GM12878 (cell line): Measurements from ENCODE around the gene ACD. TPM values are rescaled to one million over a fixed set of nuclear protein-coding genes. Genes with fewer than 3 reads are reported as not detected.

Experiments used
- ATAC-seq: fragments of 200-7000 bp; cut with Tn5 transposase; 3 replicates; pipeline ENCODE4 v1.9.1; 2020; ENCODE audit warnings: mild to moderate bottlenecking, moderate library complexity
- BruUV-seq: library from RNA; stranded (reverse); fragments of 400-500 nt; replicated peaks from 2 replicates; lab custom pipeline; 2021; lab: Mats Ljungman, UMichigan
- CTCF ChIA-PET: fragments of 300-600 bp; sonication (Branson Sonifier 250); formaldehyde crosslinking; extraction: SDS; loops from one replicate; lab custom pipeline; 2021; ENCODE audit warnings: inconsistent platforms; lab: Yijun Ruan, JAX
- POLR2A ChIA-PET: fragments of 350-600 bp; formaldehyde crosslinking; extraction: SDS; loops from one replicate; lab custom pipeline; 2021; ENCODE audit warnings: inconsistent platforms; lab: Charles Lee
- RAD21 ChIA-PET: fragments of 300-600 bp; sonication (Branson Sonifier 250); formaldehyde crosslinking; loops from one replicate; lab custom pipeline; 2023; ENCODE audit warnings: antibody characterized with exemption; ENCODE audit not compliant: unreplicated experiment; lab: Charles Lee
- SMC1A ChIA-PET: fragments of 300-600 bp; sonication (Branson Sonifier 250); formaldehyde crosslinking; loops from one replicate; lab custom pipeline; 2023; ENCODE audit not compliant: unreplicated experiment, uncharacterized antibody; lab: Charles Lee
- DNase-seq: peaks from one replicate; pipeline ENCODE4 v3.0.0-alpha.2; 2011; ENCODE audit warnings: low read depth, low spot score
- FAIRE-seq: peaks from 3 replicates; lab custom pipeline; 2011; peaks lifted over from hg19 to GRCh38; lab: Jason Lieb, UNC
- H2AFZ ChIP-seq: 2 replicates; pipeline ENCODE4 v1.6.0; 2011; ENCODE audit warnings: low read depth, low read length, control low read depth; ENCODE audit not compliant: control insufficient read depth
- H3K27ac ChIP-seq: 2 replicates; pipeline ENCODE4 v1.5.1; 2011; ENCODE audit warnings: control low read depth; ENCODE audit not compliant: control insufficient read depth, insufficient read depth
- H3K27me3 ChIP-seq, 2 experiments: replicated peaks in 1 of 2; 2 replicates each; pipeline versions ENCODE4 v1.6.0 to v1.6.1; 2011; ENCODE audit warnings: low read length in 1 of 2; ENCODE audit not compliant: control insufficient read depth in 2 of 2, insufficient read depth in 2 of 2
- H3K36me3 ChIP-seq, 2 experiments: 2 replicates each; pipeline ENCODE4 v1.5.1; 2011; ENCODE audit warnings: low read length in 1 of 2; ENCODE audit not compliant: control insufficient read depth in 2 of 2, insufficient read depth in 2 of 2
- H3K4me1 ChIP-seq: 2 replicates; pipeline ENCODE4 v1.6.1; 2011; ENCODE audit warnings: mild to moderate bottlenecking, low read length, moderate library complexity, mixed read lengths; ENCODE audit not compliant: control insufficient read depth, insufficient read depth
- H3K4me2 ChIP-seq: 2 replicates; pipeline ENCODE4 v1.6.0; 2011; ENCODE audit warnings: control low read depth; ENCODE audit not compliant: control insufficient read depth, insufficient read depth
- H3K4me3 ChIP-seq: fragments of 200-600 bp; sonication (generic); 2 replicates; pipeline ENCODE4 v1.5.1; 2016
- H3K79me2 ChIP-seq: 2 replicates; pipeline ENCODE4 v1.6.0; 2011; ENCODE audit warnings: low read length; ENCODE audit not compliant: control insufficient read depth, insufficient read depth
- H3K9ac ChIP-seq: 2 replicates; pipeline ENCODE4 v1.8.0; 2011; ENCODE audit warnings: low read length, control low read depth, mixed read lengths; ENCODE audit not compliant: control insufficient read depth, insufficient read depth
- H3K9me3 ChIP-seq: replicated peaks from 3 replicates; pipeline ENCODE4 v1.5.1; 2011; ENCODE audit warnings: mild to moderate bottlenecking, low read length; ENCODE audit not compliant: control insufficient read depth, insufficient read depth
- H4K20me1 ChIP-seq: 2 replicates; pipeline ENCODE4 v1.6.0; 2011; ENCODE audit not compliant: control insufficient read depth, insufficient read depth
- CTCF ChIP-seq, 3 experiments: IDR thresholded peaks in 2 of 3; conservative IDR thresholded peaks in 1 of 3; 2 replicates each; pipeline ENCODE4 v1.5.1; 2011; ENCODE audit warnings: low read depth in 3 of 3, low read length in 3 of 3, mild to moderate bottlenecking in 3 of 3, control low read depth in 2 of 3, moderate library complexity in 2 of 3, inconsistent platforms in 1 of 3, mixed read lengths in 1 of 3; ENCODE audit not compliant: control insufficient read depth in 2 of 3, insufficient read depth in 1 of 3; ENCODE audit errors: extremely low read depth in 1 of 3
- NBN ChIP-seq: fragments of 450-650 bp; IDR thresholded peaks from 2 replicates; pipeline ENCODE4 v1.6.1; 2016
- RAD51 ChIP-seq: fragments of 450-650 bp; IDR thresholded peaks from 2 replicates; pipeline ENCODE4 v1.6.1; 2016; ENCODE audit warnings: moderate library complexity, mild to moderate bottlenecking, inconsistent platforms
- USF2 ChIP-seq: IDR thresholded peaks from 2 replicates; pipeline ENCODE4 v1.6.1; 2011; ENCODE audit warnings: low read depth, low read length, improper control_type of control experiment, borderline replicate concordance
- WGBS: methylation state at CpG from one replicate; pipeline ENCODE4 v1.1.6; 2016; ENCODE audit warnings: low lambda C conversion rate; ENCODE audit not compliant: insufficient replicate concordance, insufficient coverage; ENCODE audit errors: missing lambda C conversion rate; 5-methylcytosine and 5-hydroxymethylcytosine counted together
- in situ Hi-C: fragments of 300-500 bp; cut with MboI; formaldehyde crosslinking; loops from 9 replicates; pipeline ENCODE4 v1.14.3; 2018; ENCODE audit warnings: mixed read lengths
- intact Hi-C: fragments of 100-400 bp; cut with micrococcal nuclease; formaldehyde crosslinking; loops from one replicate; pipeline ENCODE4 v1.14.2; 2022; ENCODE audit not compliant: unreplicated experiment
- polyA plus RNA-seq, 11 experiments: library from polyadenylated mRNA; depleted of rRNA in 4 of 11; unstranded in 6 of 11; stranded (reverse) in 5 of 11; fragments of >200 nt; fragmentation: Nextera tagmentation in 4 of 11; fragmentation: Illumina TruSeq in 1 of 11; extraction: Ambion mirVana in 4 of 11; extraction: Trizol in 1 of 11; gene quantifications; 1 replicate in 1 of 11; 2 replicates in 10 of 11; pipeline versions ENCODE4 v1.2.1 to v1.2.3, GENCODE V29; 2011 to 2016; ENCODE audit warnings: inconsistent platforms in 2 of 11, missing spikeins in 2 of 11, low read depth in 1 of 11
- total RNA-seq, 4 experiments: library from RNA; depleted of rRNA in 3 of 4; stranded (reverse); fragments of >200 nt in 3 of 4; fragmentation: Illumina TruSeq in 1 of 4; extraction: Trizol in 1 of 4; gene quantifications; 2 replicates each; pipeline versions ENCODE4 v1.2.1 to v1.2.3, GENCODE V29; 2013 to 2021

Gene ACD
- total and polyA plus RNA-seq, 10 of the 15 experiments (the other 5 are each of a cell fraction or from before 2014, with no cell fraction given) = 2.9 to 46.7 (median 23.9) TPM

GRCh38 chr16:67628216-67628615, 31.8 kb downstream of the ACD start (continued):
- no peak for TF ChIP-seq NBN
- TF ChIP-seq USF2 = no peak

GRCh38 chr16:67613808-67614207, 46.3 kb downstream of the ACD start:
- Histone ChIP-seq H2AFZ (no peak overlapping the region), H3K9me3 (no peaks in the 10 kb centered on the region), H4K20me1 (no peaks in the 10 kb centered on the region), H3K9ac (no peak overlapping the region), H3K27ac (no peak overlapping the region), H3K36me3 (peaks cover 8 to 21% of the 10 kb centered on the region in 2 experiments), H3K79me2 (peaks cover 5% of the 10 kb centered on the region), H3K27me3 (no peaks in the 10 kb centered on the region), H3K4me1 (no peaks in the 10 kb centered on the region), H3K4me2 (no peak overlapping the region), H3K4me3 (no peak overlapping the region)
- intact Hi-C loops = no loop called here
- ChIA-PET CTCF (interaction anchor here (0.6 to 2.1 kb wide), 4 partner anchors 12 to 93 kb away, joined by 3 to 13 read pairs (median 4); no protein-coding TSS in a partner anchor), RAD21 (no interaction called here), POLR2A (interaction anchor here (0.7 to 0.9 kb wide), 3 partner anchors 10 to 644 kb away, joined by 3 to 7 read pairs (median 4); no protein-coding TSS in a partner anchor), SMC1A (interaction anchor here (1.6 kb wide), 1 partner anchor 31 kb away, joined by 3 read pairs; no protein-coding TSS in a partner anchor)
- in situ Hi-C loops = no loop called here
- DNase-seq = no peak
- no TSS peak for BruUV-seq
- no peak for FAIRE-seq
- WGBS = over 99% methylated on average over 10 of the region's 10 CpGs
- TF ChIP-seq RAD51 (no peak), CTCF (IDR thresholded peaks at IDR 0.05 in 2 of 3, conservative IDR thresholded peaks at IDR 0.05 in 1 of 3; ENCODE audit: control insufficient read depth in 2 of 3, extremely low read depth in 1 of 3, insufficient read depth in 1 of 3, low read depth in 3 of 3, low read length in 3 of 3) (peak in 1 of 3 experiments; percentile 15; a peak in 1 of 6 replicates)
- ATAC-seq = no peak
